Liver (tissue), 9 donors: Measurements from ENCODE around the gene CTBS. TPM values are rescaled to one million over a fixed set of nuclear protein-coding genes. Genes with fewer than 3 reads are reported as not detected.

Source experiments
- DNase-seq: peaks from one replicate; pipeline ENCODE4 v3.0.0-alpha.2; 2017; ENCODE audit warnings: low spot score
- H3K27ac ChIP-seq, 2 donors: one replicate each; pipeline ENCODE4 v1.7.0; 2013; ENCODE audit warnings: inconsistent platforms in 2 of 2, low read length in 2 of 2, control low read depth in 1 of 2, low read depth in 1 of 2, mild to moderate bottlenecking in 1 of 2
- H3K27me3 ChIP-seq, 4 donors: one replicate each; pipeline versions ENCODE4 v1.6.1 to v1.7.0; 2013; ENCODE audit warnings: low read length in 3 of 4, inconsistent platforms in 1 of 4, mild to moderate bottlenecking in 1 of 4, moderate library complexity in 1 of 4; ENCODE audit not compliant: control insufficient read depth in 4 of 4, insufficient read depth in 4 of 4
- H3K36me3 ChIP-seq, 4 donors: one replicate each; pipeline versions ENCODE4 v1.6.1 to v1.7.0; 2013; ENCODE audit warnings: low read length in 3 of 4, mild to moderate bottlenecking in 3 of 4, low read depth in 1 of 4, moderate library complexity in 1 of 4; ENCODE audit not compliant: control insufficient read depth in 4 of 4, insufficient read depth in 3 of 4
- H3K4me1 ChIP-seq, 4 donors: one replicate each; pipeline versions ENCODE4 v1.6.1 to v1.7.0; 2013; ENCODE audit warnings: low read length in 3 of 4, mild to moderate bottlenecking in 3 of 4, moderate library complexity in 1 of 4; ENCODE audit not compliant: control insufficient read depth in 4 of 4, insufficient read depth in 4 of 4
- H3K4me3 ChIP-seq, 3 donors: one replicate each; pipeline versions ENCODE4 v1.6.1 to v1.7.0; 2013; ENCODE audit warnings: low read length in 3 of 3, control low read depth in 1 of 3, low read depth in 1 of 3, mild to moderate bottlenecking in 1 of 3
- H3K9ac ChIP-seq, 2 donors: one replicate each; pipeline ENCODE4 v1.7.0; 2013; ENCODE audit warnings: low read length in 2 of 2, mild to moderate bottlenecking in 2 of 2, moderate library complexity in 2 of 2, control low read depth in 1 of 2, low read depth in 1 of 2
- H3K9me3 ChIP-seq, 4 donors: one replicate each; pipeline versions ENCODE4 v1.6.1 to v1.7.0; 2013; ENCODE audit warnings: low read length in 3 of 4; ENCODE audit not compliant: control insufficient read depth in 4 of 4
- ATF3 ChIP-seq: IDR thresholded peaks from 2 replicates; pipeline ENCODE4 v1.6.1; 2016; ENCODE audit warnings: antibody characterized with exemption
- HNF4A ChIP-seq, 2 donors: conservative IDR thresholded peaks; 2 replicates each; pipeline ENCODE4 v1.6.1; 2016; ENCODE audit warnings: antibody characterized with exemption in 2 of 2, mild to moderate bottlenecking in 2 of 2
- WGBS: extraction: QIAGEN DNeasy Blood & Tissue Kit; methylation state at CpG from one replicate; pipeline ENCODE4 v1.1.7; 2013; 5-methylcytosine and 5-hydroxymethylcytosine counted together
- polyA plus RNA-seq, 2 donors: library from polyadenylated mRNA; stranded (reverse) in 1 of 2; unstranded in 1 of 2; fragments of 200-250 nt in 1 of 2; fragments of >200 nt in 1 of 2; fragmentation: Nextera tagmentation in 1 of 2; extraction: Ambion mirVana in 1 of 2; gene quantifications; one replicate each; pipeline versions ENCODE4 v1.2.1 to v1.2.3, GENCODE V29; 2013 to 2015
- total RNA-seq, 2 donors: library from RNA; depleted of rRNA; stranded (reverse); fragments of >200 nt; gene quantifications; one replicate each; pipeline ENCODE4 v1.2.3, GENCODE V29; 2014
- TF ChIP-seq, protein P1 (sequence below): IDR thresholded peaks from 2 replicates; pipeline ENCODE4 v1.6.1; 2016; ENCODE audit warnings: antibody characterized with exemption
- donor health status: healthy.
- donor health status: healthy.
- donor health status: healthy.
- donor health status: healthy.
- donor health status: healthy.

Gene CTBS
- total and polyA plus RNA-seq, 4 donors = 8.5 to 26.9 (median 19.9) TPM

- no peak for DNase-seq
- peaks cover 7 to 21% (median 12%) of the 10 kb centered on the region in 4 donors for H3K36me3 ChIP-seq
- H3K27ac ChIP-seq = no peak overlapping the region
- peaks cover 5 to 52% (median 31%) of the 10 kb centered on the region in 4 donors for H3K4me1 ChIP-seq
- no peaks in the 10 kb centered on the region for H3K9me3 ChIP-seq
- TF ChIP-seq HNF4A (conservative IDR thresholded peaks at IDR 0.05) (no peak), ATF3 (no peak)
- TF ChIP-seq, protein P1, sequence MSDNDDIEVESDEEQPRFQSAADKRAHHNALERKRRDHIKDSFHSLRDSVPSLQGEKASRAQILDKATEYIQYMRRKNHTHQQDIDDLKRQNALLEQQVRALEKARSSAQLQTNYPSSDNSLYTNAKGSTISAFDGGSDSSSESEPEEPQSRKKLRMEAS = no peak
- H3K27me3 ChIP-seq = no peaks in the 10 kb centered on the region
- WGBS = 71% methylated on average over 5 of the region's 5 CpGs
- H3K9ac ChIP-seq = no peak overlapping the region
- H3K4me3 ChIP-seq = no peak overlapping the region
Observed at GRCh38 chr1:84502927-84503326, 71.3 kb downstream of the CTBS start.

Other genes starting within 250 kb of the CTBS start
- not detected for gene DNASE2B, start 176.0 kb downstream of the CTBS start, total RNA-seq
- gene DNASE2B, start 176.0 kb downstream of the CTBS start, polyA plus RNA-seq = not detected
- 10 to 100 TPM; 13.5 to 16.8 TPM for gene RPF1, start 95.2 kb downstream of the CTBS start, total RNA-seq
- gene RPF1, start 95.2 kb downstream of the CTBS start, polyA plus RNA-seq = 10 to 100 TPM; 14.7 to 15.0 TPM
- gene SPATA1, start 68.1 kb downstream of the CTBS start, total RNA-seq = under 1 TPM; 0.33 to 0.75 TPM
- 1 to 10 TPM in 1 of 2 donors, under 1 TPM in 1; 0.06 to 2.2 TPM for gene SPATA1, start 68.1 kb downstream of the CTBS start, polyA plus RNA-seq
- gene GNG5, start 67.9 kb downstream of the CTBS start, total RNA-seq = 10 to 100 TPM; 11.4 to 28.8 TPM
- 100 to 1,000 TPM in 1 of 2 donors, 10 to 100 TPM in 1; 77.8 to 229 TPM for gene GNG5, start 67.9 kb downstream of the CTBS start, polyA plus RNA-seq
- gene SSX2IP, start 116.0 kb upstream of the CTBS start, total RNA-seq = 10 to 100 TPM in 1 of 2 donors, 1 to 10 TPM in 1; 8.5 to 21.8 TPM
- gene SSX2IP, start 116.0 kb upstream of the CTBS start, polyA plus RNA-seq = 1 to 10 TPM; 3.7 to 4.3 TPM